HG03097 (cell line): ENCODE results near the gene PANK4.

ENCODE experiments used
- ATAC-seq: cut with Tn5 transposase; IDR thresholded peaks from one replicate; pipeline ENCODE4 v1.9.1; 2021; ENCODE audit not compliant: unreplicated experiment, low FRiP score

Gene PANK4

DNA sequence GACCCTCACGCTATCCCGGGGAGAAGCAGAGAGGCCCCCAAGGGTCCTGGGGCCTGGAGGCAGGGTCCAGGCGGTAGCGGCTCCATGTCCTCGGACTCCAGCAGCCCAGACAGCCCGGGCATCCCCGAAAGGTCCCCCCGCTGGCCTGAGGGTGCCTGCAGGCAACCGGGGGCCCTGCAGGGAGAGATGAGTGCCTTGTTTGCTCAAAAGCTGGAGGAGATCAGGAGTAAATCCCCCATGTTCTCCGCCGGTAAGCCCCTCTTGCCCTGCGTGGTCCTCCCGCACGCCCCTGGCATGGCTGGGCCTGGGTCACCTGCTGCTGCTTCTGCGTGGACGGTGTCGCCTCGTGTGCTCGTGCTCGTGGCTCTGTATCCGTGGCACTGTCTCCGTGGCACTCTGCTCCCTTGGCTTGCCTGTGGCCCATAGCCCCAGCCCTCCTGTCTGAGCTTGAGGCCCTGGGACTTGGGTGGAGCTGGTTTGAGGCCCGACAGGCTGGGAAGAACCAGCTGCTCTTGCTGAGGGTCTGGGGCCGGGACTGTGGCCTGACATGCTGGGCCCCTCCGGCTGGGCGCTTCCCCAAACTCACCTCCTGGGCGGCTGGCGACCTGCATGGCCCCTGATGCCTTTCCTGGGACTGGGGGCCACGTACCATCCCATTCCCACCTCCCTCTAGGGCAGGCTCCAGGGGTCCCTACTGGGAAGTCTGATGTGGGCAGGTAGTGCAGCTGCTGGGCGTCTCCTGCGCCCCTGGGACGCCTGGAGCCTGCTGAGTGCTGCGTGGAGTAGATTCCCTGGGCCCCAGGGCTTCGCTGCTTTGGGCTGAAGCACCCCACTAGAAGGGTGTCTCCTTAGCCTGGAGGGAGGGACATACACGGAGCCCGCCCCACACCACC lies 23.5 kb downstream of the PANK4 start:
- ATAC-seq, result no peak

- no peak for ATAC-seq
Measured at GRCh38 chr1:2502210-2502609, 24.2 kb downstream of the PANK4 start.

DNA sequence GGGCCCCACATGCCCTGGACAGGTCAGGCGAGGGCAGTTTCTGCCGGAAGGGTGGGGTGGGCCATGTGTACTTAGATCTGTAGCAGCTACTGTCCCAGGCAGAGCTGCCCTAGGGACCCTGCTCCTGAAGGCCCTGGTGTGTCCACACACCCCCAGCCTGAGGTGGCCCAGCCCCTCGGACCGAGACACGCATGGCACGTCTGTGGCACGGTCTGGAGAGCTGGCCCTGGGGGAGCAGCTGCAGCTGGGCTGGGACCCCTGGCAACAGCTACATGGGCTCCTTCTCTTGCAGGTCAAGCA lies 24.6 kb downstream of the PANK4 start:
- no peak for ATAC-seq

GRCh38 chr1:2501041-2501819 lies 25.2 kb downstream of the PANK4 start:
- ATAC-seq, result no peak

GRCh38 chr1:2499986-2500596 lies 26.3 kb downstream of the PANK4 start:
- ATAC-seq, result no peak

DNA sequence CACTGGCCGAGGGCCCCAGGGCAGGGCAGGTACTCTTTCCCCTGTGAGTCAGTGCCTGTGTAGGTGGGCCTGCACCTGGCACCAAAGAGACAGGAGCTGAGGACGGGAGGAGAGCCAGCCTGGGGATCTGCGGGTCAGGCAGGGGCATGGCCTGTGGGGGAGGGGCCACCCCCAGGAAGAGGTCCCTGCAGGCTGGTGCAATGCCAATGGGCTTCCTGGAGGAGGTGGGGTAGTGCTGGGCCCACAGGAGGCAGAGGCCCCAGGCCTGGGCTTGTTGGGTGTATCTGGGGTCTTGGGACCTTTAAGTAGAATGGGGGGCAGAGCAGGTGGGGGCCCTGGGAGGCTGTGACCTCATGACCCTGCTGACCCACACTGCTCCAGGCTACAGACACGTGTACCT lies 27.1 kb downstream of the PANK4 start:
- no peak for ATAC-seq

- no peak for ATAC-seq
Measured at GRCh38 chr1:2498648-2499047, 27.7 kb downstream of the PANK4 start.

DNA sequence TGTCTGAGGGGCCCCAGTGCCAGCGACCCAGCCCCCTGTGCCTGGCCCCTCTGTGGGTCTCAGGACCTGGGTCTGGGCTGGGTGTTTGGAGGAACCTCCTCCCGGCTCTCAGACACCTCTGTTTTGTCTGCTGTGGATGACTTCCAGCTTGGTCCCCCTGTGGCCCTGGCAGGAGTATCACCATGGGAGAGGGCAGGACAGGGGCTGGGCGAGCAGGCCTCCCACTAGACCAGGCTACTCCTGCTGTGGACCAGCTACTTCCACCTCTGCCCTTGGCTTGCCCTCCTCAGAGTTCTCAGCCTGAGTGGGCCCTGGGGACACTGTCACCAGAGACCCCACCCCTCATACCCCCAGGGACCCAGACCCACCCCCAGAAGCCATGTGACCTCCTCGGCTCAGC lies 28.5 kb downstream of the PANK4 start:
- ATAC-seq, result no peak

DNA sequence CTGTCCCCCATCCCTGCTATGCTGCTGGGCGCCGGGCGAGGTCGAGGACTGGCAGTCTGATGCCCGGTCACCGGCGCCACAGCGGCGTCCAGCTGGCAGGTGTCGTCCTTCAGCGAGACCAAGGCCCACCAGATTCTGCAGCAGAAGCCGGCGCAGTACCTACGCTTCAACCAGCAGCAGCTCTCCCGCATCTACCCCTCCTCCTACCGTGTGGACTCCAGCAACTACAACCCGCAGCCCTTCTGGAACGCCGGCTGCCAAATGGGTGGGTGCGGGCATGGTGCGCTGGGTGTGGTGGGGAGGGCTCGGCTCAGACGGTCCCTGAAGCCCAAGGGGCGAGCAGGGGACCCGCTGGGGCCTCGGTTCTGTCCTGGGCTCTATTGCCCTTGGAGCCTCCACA lies 29.6 kb downstream of the PANK4 start:
- ATAC-seq, result no peak

DNA sequence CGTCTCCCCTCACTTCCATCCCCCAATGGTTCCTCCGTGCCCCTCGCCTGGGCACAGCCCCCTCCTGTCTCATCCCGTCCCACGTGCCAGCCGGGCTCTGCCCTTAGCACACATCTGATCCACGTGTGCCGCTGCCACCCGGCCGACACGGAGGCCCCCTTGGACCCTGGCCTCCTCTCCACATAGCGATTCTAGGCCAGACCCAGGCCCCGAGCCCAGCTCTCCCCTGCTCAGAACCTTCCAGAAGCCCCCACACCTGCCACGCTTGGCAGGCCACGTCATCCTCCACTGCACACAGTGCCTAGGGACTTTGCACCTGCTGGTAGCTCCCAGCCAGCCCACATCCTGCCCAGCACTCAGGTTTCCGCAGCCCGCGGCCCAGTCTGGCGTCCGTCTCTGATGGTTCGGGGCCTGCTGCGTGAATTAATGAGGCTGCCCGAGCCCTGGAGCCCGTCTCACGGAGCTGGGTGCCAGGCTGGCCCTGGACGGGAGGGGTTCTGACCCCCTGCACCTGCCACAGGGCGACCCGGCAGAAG lies 30.2 kb downstream of the PANK4 start:
- no peak for ATAC-seq

GRCh38 chr1:2495546-2495945 lies 30.9 kb downstream of the PANK4 start:
- no peak for ATAC-seq

- ATAC-seq, result no peak
Measured at GRCh38 chr1:2495026-2495425, 31.4 kb downstream of the PANK4 start.

GRCh38 chr1:2494323-2494693 lies 32.1 kb downstream of the PANK4 start:
- ATAC-seq, result no peak

DNA sequence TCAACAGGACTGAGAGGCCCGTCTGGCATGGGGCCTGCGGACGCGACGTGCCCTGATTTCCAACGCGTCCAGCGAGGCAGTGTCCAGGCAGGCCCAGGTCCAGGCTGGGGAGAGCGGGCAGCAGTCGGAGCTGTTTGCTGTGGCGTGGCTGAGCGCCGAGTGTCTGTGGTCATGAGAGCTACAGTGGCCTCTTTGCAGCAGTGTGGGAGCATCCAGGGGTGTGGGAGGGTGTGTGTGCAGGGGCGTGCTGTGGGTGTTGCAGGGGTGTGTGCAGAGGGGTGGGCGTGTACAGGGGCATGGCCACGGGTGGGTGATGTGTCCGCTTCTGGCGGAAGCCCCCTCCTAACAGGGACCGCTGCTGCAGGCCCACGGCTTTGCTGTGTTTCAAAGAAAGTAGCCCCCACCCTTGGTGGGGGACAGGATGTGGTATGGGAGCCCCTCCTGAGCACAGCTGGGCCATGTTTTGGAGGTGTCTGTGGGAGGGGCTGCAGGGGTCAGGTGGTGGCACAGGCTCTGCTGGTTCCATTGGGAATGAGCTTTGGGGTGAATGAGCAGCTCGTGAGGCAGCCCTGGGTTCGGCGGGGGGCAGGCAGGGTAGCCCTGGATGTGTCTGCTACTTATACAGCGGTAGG lies 32.6 kb downstream of the PANK4 start:
- no peak for ATAC-seq

DNA sequence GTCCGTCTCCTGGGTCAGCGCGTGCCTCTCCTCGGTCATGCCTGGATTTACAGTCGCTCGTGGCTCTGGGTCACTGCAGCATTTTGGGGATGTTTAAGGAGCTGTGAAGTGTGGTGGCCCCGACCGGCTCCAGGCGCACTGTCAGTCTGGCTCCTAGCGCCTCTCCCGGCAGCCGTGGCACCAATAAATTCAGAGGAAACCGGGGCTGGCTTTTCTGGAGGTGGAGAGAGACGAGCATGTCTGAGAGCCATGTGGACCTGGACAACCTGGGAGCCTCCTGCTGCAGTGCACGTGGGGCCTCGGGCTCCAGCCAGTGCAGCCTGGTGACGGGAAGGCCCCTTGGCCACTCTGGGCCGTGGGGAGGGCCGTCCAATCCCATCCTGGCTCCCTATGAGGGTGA lies 33.2 kb downstream of the PANK4 start:
- no peak for ATAC-seq

DNA sequence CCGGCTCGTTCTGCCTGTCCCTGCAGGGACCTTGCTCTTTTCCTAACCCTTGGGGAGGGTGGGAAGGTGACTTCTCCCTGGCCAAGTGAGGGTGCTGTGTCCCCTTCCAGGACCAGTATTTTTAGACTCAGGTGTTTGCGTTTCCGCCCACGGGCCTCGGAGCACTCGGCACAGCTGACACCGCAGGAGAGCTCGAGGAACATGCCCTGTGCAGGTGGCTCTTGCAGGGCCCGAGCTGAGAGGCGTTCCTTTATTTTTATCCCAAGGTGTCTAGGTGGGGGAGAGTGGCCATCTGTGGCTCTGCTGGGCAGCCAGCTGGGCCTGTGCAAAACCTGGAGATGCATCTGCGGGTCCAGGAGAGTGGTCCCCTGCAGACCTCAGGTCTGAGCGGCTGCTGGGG lies 34.3 kb downstream of the PANK4 start:
- ATAC-seq, result no peak

DNA sequence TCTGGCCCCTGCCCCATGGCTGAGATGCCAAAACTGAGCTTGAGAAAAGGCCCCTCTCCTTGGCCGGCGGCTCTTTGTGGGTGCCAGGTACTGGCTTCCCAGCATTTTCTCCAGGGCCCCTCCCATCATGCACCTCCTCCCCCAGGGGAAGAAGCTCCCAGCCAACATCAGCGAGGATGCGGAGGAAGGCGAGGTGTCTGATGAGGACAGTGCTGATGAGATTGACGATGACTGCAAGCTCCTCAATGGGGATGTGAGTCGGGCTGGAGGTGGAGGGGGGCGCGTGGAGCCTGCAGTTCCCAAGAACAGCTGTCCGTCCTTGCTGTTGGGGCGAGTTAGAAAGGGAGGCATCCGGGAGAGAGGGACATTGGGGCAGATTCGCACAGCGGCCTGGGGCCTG lies 36.8 kb downstream of the PANK4 start:
- no peak for ATAC-seq

DNA sequence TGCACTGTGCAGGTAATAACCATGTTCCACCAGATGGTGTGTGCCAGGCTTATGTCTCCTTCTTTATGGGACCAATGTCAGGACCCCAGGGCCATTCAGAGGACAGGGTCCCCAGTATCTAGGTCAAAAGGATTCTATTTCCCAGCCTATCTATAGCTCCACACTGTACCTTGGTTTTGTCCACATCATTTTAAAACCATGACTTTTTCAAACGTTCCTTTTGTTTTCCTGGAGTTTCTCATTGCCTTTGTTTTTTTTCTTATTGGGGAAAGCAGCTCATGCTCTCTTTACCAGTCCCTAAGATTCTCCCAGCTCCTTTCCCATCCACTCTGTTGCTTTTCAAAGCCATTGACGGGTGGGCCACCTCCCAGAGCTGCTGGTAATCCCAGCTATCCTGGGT lies 37.7 kb downstream of the PANK4 start:
- no peak for ATAC-seq

GRCh38 chr1:2486558-2486957 lies 39.8 kb downstream of the PANK4 start:
- ATAC-seq, result no peak

DNA sequence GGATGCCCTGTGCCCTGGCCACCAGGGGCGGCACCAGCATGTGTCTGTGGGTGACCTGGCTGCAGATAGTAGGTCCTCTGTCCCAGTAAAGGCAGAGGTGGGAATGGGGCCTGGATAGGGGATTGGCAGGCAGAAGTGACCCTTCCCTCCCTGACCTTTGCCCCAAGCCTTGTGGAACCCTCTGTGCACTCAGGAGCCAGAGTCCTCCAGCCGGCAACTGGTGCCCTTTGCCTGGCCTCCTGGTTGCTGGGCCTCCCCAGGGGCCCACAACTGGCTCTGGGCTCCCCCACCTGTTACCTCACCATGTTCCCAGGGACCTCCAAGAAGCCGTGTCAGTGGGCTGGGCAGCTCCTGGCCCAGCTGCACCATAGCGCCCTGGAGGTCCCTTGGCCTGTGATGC lies 40.4 kb downstream of the PANK4 start:
- no peak for ATAC-seq

DNA sequence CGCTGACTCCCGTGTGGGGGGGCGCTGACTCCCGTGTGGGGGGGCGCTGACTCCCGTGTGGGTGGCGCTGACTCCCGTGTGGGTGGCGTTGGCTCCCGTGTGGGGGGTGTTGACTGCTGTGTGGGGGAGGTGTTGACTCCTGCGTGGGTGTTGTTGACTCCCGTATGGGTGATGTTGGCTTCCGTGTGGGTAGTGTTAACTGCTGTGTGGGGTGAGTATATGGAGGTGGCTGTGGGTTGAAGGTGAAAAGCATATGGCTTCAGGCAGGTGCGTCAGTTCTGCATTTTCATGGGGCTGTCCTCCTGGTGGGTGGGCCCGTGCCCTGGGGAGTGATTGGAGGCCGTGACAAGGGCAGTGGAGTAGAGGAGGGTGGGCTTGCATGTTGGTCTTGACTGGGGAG lies 42.4 kb downstream of the PANK4 start:
- ATAC-seq, result no peak
